ENCODE measurements around the gene CSN1S1.

DNA sequence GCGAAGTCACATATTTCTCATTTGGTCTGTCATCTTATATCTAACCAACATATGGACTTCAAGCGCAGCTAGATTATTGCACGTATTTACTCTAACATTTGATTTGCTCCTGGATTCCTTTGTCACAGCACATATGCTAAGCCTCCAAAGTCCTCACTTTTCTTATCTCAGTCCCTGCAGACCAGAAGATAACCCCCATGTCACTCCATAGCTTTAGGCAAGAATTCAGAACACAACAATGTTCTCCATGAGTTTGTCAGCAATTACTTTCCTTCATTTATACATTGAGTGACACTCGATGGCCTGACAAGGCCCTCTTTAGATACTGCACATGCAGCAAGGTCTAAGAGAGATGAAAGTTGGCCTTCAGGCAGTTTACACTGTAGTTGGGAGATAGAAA lies 60.1 kb downstream of the CSN1S1 start:
- TF ChIP-seq CTCF (IDR thresholded peaks at IDR 0.05) (no peak), EZH2 (IDR thresholded peaks at IDR 0.05) (no peak), EZH2phosphoT487 (IDR thresholded peaks at IDR 0.05) (no peak)
